Activated CD4-positive, alpha-beta T cell treated with anti-CD3 and anti-CD28 coated beads, Interleukin-10, Interleukin-2, amounts not matched to agents 100 ng/mL and 50 ng/mL, durations not matched to agents 16 hours and 8 hours (primary cell): ENCODE results near the gene CALB2.
A peak's percentile ranks its signal among the peaks of the same experiment; 100 is the strongest.
"Not testable (repeated sequence)": the region's sequence is repeated elsewhere in the genome, so short reads cannot be mapped to it uniquely, and the experiment has no call there.

ENCODE experiments used
- DNase-seq: peaks from one replicate; pipeline ENCODE4 v3.0.0-alpha.2; 2020

The CALB2 gene

DNA sequence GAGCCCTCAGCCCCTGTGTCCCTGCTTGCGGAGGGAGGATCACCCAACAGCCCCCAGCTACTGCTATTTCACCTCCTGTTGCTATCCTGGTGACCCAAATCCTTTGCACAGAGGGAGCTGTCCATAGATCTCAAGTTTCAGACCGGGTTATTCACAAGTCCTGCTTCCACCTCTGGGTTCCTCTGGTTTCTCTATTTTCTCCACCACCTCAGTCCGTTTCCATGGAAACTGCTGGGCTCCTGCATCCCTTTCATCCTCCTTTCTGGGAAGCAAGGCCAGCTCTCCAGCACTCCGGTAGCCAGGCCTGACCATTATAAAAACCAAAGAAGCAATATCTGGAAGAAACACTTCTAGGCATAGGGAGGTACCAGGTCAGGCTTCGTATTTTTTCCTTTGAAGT, 4.8 kb upstream of the CALB2 start:
- no peak for DNase-seq

DNA sequence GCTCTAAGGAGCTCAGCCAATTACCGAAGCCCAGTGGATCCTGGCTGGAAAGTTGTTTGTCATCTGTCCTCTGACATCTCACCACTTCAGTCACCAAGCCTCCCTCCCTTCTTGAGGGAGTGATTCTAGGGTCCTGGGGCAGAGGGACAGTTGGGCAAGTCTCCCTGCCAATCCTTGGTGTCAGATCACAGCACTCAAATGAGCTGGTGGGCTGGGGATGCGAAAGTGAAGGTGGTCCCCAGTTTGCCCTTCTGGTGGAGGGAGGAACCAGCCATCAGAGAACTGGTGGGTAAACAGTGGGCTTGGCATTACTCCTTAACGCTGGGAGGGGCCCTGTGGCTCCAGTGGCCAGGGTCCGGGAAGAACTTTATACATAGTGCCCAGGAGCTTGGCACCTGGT, 4.4 kb upstream of the CALB2 start:
- DNase-seq = no peak

DNA sequence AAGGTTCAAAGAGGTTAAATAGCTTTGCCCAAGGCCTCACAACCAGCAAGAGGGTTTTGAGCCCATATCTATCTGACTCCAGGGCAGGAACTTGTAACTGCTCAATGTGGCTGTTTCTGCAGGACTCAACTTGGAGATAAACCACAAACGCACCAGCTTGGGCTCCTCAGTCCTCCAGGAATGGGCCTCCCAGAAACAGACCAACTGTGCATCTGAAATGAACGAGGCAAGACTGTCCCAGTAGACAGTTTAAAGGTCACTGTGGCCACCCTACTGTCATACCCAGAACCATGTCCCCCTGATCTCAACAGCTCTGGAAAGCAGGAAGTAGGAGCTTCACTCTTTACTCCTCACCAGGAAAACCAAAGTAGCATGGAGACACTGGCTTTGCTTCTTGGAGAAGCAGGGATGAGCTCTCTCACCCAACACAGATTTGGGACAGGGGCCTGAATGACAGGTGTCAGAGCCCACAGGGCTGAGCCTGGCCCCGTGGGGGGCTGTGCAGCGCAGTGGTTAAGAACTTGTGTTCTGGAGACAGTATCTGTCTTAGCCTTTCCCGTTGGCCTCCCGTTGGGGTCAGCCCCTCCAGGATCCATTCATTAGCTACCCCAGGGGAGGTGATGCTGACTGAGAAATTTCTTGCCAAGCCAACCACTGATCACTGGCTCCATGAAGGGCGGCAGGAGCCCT, 2.3 kb upstream of the CALB2 start:
- no peak for DNase-seq

DNA sequence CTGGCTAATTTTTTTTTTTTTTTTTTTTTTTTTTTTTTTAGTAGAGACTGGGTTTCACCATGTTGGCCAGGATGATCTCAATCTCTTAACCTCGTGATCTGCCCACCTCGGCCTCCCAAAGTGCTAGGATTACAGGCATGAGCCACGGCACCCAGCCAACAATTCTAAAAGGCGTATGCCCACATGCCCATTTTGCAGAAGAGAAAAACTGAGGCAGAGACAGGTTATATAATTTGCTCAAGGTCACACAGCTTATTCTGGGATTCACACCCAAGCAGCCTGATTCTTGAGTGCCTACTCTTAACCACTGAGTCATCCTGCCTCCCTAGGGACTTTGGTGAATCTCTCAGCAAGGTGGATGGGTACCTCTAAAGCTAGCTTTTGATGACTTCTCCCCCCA, 1.6 kb upstream of the CALB2 start:
- DNase-seq = not testable (repeated sequence)

DNA sequence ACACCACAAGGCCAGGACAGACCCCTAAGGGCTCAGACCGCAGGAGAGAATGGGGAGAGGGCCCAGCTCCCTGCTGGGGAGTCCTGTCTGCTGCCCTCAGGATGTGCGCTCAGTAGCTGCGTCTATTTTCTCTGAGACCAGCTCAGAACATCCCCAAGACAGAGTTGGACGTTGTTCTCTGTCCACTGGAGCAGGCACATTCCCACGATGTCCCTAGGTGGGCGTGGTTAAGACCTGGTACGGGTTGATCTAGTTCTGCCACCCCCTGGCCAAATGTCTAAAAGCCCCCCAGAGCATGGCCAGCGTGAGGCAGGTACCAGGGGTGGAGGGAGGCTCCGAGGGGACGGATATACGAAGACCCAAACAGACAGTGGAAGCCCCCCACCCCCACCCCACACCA, 842 bp upstream of the CALB2 start:
- DNase-seq = no peak

DNA sequence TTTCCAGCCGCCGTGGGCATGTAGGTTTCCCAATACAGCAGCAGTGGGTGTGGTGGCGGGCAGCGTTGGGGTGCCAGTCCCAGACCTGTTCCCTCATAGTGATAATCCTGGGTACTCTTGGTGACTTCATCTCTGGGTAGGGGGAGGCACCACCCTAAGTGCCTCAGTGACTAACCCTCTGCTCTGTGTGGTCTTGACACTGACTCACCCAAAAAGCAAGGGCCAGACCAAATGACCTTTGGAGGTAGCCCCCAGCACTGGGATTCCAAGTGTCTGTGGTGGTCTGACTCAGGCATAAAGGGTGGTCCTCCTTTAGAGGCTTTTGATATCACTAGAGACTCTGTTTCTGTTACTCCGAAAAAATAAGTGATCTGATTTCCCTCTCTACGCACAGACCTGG, 908 bp downstream of the CALB2 start:
- DNase-seq = no peak

DNA sequence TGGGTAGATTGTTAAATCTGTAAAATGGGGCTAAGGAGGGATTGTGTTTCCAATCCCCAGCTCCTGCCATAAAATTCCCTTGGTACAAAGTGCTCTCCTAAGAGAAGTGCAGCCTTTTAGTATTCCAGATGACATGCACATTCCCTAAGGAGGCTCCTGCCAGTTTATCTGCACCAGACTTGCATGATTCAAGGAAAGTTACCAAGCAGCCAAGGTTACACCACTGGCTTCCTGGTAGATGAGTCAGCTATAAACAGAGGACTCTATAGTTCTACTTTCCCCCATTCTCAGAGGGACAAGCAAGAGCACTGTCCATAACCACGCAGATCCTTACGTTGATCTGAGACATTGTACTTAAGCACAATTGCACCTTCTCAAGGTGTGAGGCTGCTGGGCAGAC, 1.9 kb downstream of the CALB2 start:
- no peak for DNase-seq

DNA sequence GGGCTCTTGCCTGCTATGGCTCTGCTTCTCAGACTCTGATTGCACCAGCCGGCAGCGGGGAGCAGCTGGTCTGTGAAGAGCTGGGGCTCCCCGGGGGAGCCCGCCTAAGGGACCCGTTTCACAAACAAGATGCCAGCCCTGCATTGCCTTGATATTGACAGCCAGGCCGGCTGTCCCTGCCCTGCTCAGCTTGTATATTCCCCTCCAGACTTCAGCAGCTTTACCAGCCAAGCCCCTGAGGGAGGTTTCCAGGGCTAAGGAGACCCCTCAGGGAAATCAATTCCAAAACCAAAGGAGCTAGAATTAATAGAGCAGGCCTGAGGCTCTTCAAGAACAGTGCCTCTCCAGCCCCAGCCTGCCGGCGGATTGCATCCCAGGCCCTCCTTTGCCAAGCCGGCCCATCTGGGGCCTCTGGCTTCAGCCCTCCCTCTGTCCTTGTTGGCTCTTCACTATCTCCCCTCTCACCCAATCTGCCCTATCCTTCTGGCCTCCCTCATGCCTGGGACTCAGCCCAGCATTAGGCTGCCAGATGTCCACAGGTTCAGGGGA, 5.7 kb downstream of the CALB2 start:
- DNase-seq = no peak

DNA sequence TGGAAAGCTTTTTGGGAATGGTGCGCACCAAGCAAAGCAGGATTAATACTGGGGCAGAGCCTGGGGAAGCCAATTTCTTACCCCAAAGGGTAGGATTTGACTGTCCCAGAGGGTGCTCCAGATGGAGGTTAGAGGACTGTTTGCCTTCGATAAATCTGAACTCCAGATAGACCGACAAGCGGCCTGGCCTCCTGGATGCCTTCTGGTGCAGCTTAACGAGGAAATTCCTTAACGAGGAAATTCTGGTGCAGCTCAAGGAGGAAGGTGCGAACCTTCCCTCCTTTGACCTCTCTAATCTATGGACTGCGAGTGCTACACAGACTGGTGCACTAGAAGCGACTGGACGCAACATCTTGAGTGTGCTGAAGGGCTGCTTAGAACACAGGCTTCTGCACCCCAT, 6.5 kb downstream of the CALB2 start:
- no peak for DNase-seq

DNA sequence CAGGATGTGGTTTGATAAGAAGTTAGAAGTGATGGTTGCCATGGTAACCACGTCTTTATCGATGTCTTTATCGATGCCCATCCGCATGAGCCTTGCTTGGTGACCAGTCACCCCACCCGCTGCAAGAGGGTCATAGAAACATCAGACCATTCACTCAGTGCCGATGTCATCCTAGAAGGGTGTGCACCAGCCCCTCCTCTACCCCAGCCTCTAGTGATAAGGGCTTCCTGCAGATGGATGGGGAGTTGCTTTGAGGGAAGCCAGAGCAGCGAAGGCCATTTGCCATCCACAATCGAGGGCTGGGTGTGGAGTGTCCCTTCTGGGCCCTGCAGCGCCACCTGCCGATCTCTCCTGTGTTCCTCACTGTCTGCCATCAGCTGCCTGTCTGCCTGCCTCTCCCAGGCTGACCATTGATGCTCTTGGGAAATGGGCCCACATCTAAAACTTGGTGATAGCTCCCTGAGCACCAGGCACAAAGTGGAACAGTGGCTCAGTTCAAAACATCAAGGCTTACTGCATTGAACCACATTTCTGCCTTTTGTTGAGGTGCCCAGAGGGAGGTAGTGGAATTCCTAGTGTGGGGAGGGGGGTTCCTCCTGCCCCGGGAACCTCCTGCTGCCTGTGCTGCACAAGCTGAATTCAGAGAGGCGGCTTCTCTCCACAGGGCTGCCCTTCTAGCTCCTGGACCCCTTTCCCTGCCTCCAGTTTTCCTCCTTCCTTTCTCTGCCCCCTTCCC, 8.9 kb downstream of the CALB2 start:
- peak; percentile 56 for DNase-seq

DNA sequence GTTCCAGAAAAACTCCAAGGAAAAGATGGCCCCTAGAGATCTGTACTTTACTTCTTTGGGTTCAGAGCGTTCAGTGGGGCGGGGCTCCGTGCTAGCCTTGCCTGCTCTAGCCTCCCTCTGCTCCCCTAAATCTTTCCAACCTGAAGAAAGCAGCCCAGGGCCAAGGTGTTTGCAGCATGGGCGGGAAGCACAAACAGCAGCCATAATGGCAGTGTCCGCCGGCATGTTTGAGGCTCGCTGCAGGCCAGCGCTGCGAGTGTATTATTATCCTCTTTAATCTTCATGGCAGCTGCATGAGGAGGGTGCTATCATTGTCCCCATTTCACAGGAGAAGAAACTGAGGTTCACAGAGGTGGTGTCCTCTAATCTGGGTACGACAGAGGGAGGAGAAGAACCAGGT, 10.4 kb downstream of the CALB2 start:
- no peak for DNase-seq

DNA sequence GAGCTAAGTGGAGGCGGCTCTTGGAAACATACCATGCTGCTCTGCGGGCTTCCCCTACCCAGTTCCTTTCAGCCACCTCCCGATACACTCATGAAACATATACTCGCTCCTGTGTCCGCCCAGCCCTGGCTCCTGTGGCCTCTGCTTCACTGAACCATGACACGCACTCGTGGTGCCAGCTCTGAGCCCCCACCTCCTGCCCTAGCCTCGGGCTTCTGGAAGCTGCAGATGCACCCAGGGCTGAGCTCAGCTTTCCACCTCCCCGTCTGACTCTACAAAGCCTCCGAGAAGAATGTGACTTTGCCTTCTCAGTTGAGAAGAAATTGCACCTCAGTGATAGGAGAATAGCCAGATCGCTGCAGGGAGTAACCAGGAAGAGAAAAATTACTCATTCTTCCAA, 11.0 kb downstream of the CALB2 start:
- no peak for DNase-seq

DNA sequence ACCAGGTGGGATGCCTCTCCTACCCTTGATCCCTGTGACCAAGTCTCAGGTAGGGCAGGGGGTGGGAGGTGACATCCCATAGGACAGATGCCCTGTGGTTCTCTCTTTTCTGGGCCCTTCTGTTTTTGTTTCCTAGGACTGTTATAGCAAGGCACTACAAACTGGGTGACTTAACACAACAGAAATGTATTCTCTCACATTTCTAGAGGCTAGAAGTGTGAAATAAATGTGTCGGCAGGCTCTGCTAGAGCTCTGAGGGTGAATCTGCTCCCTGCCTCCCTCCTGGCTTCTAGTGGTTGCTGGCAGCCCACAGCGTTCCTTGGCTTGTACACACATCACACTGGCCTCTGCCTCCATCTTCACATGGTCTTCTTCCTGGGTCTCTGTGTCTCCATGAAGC, 12.7 kb downstream of the CALB2 start:
- no peak for DNase-seq

DNA sequence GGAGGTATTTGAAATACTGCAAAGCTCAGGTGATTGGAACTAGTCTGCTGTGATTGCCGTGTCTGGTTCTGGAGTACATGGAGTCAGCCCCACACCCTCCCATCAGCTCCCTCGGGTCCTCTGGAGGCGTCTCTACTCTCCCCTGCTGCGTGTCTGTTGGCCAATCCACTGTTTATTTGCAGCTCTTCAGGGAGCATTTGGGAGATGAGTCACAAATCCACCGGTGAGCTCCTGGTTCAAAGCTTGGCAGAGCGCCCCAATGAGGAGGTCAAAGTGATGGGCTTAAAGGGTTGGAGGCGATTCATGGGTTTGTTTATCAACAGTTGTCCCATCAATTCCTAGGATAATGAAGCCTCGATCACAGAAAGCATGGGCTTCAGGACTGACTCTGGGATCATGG, 14.6 kb downstream of the CALB2 start:
- no peak for DNase-seq

DNA sequence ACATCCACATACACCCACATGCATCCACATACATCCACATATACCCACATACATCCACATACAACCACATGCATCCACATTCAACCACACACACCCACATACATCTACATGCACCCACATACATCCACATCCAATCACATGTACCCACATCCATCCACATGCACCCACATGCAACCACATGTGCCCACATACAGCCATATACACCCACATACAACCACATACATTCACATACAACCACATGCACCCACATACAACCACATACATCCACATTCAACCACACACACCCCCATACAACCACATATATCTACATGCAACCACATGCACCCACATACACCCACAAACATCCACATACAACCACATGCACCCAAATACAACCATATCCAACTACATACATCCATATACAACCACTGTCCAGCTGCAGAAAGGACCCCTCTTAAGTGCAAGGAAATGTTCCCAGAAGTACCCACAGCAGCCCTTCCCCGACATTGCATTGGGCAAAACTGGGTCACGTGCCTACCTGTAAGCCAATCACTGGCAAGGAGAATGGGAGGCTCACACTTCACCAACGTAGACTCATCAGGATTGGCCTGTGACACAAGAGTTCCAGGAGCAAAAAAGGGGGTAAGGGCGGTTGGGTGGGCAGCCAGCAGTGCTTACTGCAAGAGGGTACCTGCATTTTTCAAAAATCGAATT, 18.1 kb downstream of the CALB2 start:
- no peak for DNase-seq

DNA sequence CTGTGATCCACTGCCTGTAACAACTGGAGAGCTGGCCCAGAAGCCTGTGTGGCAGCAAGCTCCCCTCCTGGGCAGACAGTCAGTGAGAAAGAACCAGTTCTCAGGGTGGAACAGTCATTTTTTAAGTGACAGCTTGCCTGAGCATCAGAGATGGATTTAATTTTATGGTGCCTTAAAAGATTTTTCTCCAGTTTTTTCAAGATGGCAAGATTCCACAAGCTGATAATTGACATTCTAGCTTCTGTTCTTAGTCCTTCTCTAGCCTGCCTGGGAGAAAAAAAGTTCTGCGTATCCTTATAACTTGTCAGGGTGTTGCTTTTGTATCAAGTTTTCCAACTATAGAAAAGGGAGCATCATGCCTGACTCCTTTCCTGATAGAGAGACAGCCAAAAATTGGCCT, 21.2 kb downstream of the CALB2 start:
- no peak for DNase-seq

DNA sequence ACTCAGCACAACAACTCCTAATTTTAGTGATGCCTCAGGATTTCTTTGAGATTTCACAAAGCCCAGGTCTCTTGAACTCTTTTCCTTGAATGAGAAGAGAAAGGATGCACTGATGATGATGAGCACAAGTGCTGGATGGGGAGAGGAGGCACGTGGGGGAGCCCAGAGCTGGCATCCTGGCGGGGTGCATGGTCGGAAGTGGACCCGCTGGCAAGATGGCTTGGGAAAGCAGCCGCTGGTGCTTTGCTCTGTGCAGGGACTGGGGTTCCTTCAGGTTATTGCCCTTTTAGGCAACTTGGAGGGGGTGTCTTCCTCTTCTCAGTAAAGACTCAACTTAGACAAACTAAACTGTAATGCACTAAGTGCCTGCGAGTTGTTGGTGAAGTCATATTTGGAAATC, 22.3 kb downstream of the CALB2 start:
- DNase-seq = no peak

DNA sequence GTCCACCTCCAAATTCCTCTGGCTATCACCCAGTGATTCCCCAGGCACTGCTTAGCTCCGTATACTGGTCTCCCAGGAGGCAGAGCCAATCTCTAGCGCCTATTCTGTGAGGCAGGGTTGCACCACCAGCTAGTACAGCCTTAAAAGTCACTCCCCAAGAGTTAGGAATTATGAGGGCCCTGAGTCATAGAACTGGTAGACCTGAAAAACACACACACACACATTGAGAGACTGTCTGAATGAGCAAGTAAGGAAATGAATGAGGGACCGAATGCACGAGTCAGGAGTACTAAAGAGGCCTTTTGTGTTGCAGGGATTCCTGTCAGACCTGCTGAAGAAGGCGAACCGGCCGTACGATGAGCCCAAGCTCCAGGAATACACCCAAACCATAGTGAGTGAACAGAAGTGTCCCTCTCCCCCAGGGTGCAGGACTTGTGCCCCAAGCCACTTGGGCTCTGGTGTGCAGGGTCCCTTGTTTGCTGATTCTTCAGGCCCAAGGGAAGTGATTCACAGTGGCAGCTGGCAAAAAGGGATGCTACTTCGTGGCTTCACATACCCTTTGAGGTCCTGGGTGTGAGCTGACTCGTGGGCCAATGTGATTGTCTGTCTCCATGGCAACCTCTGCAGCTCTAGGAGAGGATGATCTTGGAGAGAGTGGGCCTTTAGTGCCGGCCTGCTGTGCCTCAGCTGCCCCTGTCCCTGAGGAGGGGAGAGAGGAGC, 24.7 kb downstream of the CALB2 start:
- DNase-seq = peak; percentile 21

DNA sequence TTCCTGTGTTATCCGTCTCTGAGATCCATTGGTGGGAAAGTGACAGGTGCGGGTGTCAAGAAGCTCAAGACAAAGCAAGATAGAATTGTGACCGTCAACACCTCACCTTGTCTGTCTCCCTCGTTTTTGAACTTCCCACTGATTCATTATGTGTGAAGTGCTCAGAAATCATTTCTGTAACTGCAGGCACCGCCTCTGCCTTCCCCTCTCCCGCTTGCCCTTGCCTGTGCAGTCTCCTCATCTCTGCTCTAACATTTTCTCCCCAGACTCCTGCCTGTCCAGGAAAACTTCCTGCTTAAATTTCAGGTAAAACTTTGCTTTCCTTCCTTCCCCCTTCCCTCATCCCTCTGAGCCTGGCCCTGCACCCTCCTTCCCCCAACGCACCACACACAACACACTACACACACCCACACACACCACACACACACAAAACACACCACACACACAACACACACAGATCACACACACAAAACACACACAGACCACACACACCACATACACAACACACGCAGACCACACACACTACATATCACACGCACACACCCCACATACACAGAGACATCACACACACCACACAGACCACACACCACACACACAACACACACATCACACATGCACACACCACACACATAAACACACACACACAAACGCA, 25.7 kb downstream of the CALB2 start:
- no peak for DNase-seq

DNA sequence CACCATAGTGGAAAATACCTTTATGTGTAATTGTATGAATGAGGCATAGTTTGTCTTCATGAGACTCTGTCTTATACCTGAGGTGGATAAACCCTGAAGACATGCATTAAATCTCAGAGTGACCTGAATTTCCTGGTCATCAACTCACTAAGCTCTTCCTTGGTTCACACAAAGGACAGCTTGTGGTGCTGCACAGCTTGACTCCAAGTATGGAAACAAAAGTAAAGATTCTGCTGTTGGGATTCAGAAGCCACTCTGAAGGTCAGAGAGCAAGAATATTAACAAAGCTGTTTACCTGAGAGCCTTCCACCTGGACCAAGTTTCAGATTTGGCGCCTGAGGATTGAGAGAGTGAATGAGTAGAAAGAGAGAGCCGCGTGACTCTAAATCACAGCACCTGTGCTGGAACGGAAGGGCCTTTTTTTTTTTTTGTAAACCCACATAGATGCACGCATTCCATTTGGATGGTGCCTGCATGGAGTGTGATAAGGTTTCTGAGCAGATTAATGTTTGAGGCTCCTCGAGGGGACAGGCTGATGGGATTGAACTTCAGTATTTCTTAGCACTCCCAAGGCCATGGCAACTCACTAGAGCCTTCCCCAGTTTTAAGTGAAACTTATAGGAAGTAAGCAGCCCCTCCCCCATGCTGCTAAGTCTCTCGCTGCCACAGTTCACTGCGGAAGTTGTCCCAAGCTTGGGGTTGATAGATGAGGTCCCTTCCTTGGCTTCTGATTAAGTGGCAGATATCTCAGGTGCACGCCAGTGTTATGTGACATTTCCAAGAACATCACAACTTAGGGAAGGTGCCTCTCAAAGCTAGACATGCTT, 28.7 kb downstream of the CALB2 start:
- DNase-seq = no peak

DNA sequence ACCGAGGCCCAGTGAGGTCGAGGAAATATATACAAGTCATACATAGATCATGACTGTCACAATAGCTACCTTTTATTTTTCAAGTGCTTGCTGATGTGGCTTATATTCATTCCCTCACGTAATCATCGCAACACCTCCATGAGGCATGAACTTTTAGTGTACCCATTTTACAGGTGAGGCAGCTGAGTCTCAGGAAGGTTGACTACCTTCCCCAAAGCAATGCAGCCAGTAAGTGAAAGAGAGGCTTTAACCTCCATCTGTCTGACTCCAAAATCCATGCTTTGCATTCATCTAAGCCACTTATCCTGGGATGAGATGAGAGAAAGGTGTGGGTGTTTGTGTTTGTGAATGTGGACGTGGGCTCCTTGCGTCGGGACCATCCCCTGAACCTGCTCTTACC, 30.8 kb downstream of the CALB2 start:
- no peak for DNase-seq

DNA sequence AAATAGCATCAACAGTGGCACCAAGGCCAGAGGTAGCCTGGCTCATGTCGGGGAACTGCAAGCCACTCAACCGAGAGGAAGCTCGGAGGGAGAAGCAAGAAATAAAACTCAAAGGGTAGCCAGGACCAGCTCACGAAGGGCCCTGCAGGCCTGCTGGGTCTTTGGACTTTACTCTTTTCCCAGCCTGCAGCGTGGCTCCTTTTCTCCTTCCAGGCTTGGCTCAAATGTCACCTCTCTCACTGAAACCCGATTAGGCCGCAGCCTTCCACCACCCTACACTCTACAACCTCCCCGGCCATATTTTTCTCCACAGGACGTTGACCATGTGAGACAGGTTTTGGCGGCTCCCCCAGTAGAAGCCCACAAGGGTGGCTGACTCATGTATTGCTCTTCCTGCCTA, 38.1 kb downstream of the CALB2 start:
- DNase-seq = no peak
